ENCODE results near the gene TICAM1.
"Not testable (repeated sequence)": the region's sequence is repeated elsewhere in the genome, so short reads cannot be mapped to it uniquely, and the experiment has no call there.

Gene TICAM1

GRCh38 chr19:4839192-4839591 is 7.7 kb upstream of the TICAM1 start:
- no peak for TF ChIP-seq CTCF (IDR thresholded peaks at IDR 0.05; ENCODE audit: low read depth, low read length)
- H3K4me3 ChIP-seq (ENCODE audit: low read depth, low read length), result no peak overlapping the region

GRCh38 chr19:4832776-4833175 is 1.3 kb upstream of the TICAM1 start:
- no peak for TF ChIP-seq CTCF (IDR thresholded peaks at IDR 0.05; ENCODE audit: low read depth, low read length)

GRCh38 chr19:4831979-4832340 is 448 bp upstream of the TICAM1 start:
- H3K4me3 ChIP-seq (ENCODE audit: low read depth, low read length), result peak overlapping the region; percentile 91

More at GRCh38 chr19:4832776-4833175, 1.3 kb upstream of the TICAM1 start:
- no peak overlapping the region for H3K4me3 ChIP-seq (ENCODE audit: low read depth, low read length)

GRCh38 chr19:4830768-4831265 is 695 bp downstream of the TICAM1 start:
- H3K4me3 ChIP-seq (ENCODE audit: low read depth, low read length), result peak overlapping the region; percentile 91
- TF ChIP-seq CTCF (IDR thresholded peaks at IDR 0.05; ENCODE audit: low read depth, low read length), result no peak

GRCh38 chr19:4830332-4830731 is 1.2 kb downstream of the TICAM1 start:
- no peak for TF ChIP-seq CTCF (IDR thresholded peaks at IDR 0.05; ENCODE audit: low read depth, low read length)
- H3K4me3 ChIP-seq (ENCODE audit: low read depth, low read length), result peak overlapping the region; percentile 91

- TF ChIP-seq CTCF (IDR thresholded peaks at IDR 0.05; ENCODE audit: low read depth, low read length), result no peak
- H3K4me3 ChIP-seq (ENCODE audit: low read depth, low read length), result no peak overlapping the region
These were observed 2.4 kb downstream of the TICAM1 start for GRCh38 chr19:4829001-4829712.

- H3K4me3 ChIP-seq (ENCODE audit: low read depth, low read length), result no peak overlapping the region
- TF ChIP-seq CTCF (IDR thresholded peaks at IDR 0.05; ENCODE audit: low read depth, low read length), result no peak
These were observed 7.9 kb downstream of the TICAM1 start for GRCh38 chr19:4823577-4823976.

- not testable (repeated sequence) for H3K4me3 ChIP-seq (ENCODE audit: low read depth, low read length)
These were observed 9.2 kb downstream of the TICAM1 start for GRCh38 chr19:4822354-4822753.

All from WI38 (cell line).